DMS53 treated with DMSO at 0.1 percent for 48 hours (cell line): Measurements from ENCODE around the gene C1QTNF9.
"Not testable (repeated sequence)": the region's sequence is repeated elsewhere in the genome, so short reads cannot be mapped to it uniquely, and the experiment has no call there.

Experiments used
- DNase-seq: peaks from one replicate; lab custom pipeline; 2025; ENCODE audit not compliant: unreplicated experiment; lab: John Stamatoyannopoulos, UW

C1QTNF9 gene

DNA sequence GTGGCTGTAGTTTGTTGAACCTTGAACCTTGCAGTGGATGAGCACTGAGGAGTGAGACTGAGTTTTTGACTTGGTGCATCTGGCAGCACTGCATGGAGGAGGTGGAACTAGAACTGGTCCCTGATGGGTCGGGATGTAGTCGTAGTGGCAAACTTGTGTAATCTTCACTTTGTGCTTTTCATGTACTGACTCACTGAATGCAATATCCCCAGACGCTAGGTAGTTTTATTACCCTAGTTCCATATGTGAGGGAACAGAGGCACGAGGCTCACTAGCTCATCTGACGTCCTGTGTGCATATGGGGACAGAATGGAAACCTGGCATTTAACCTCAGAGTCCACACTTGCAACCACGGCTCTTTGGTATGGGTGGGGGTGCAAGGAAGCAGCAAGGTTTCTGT, 10.3 kb downstream of the C1QTNF9 start:
- DNase-seq = not testable (repeated sequence)

GRCh38 chr13:24321416-24321815, 12.0 kb downstream of the C1QTNF9 start:
- not testable (repeated sequence) for DNase-seq

DNA sequence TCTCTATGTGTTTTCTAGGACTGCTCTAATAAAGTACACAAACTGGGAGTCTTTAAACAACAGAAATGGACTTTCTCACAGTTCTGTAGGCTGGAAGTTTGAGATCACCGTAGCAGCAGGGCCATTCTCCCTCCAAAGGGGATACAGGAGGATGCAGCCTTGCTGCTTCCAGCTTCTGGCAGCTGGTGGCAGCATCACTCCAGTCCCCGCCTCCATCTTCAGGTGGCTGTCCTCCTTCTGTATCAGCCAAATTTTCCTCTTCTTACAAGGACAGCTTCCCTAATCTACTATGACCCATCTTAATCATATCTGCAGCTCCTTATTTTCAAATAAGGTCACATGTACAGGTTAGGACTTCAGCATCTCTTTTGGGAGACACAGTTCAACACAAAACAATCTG, 13.1 kb downstream of the C1QTNF9 start:
- DNase-seq = not testable (repeated sequence)

DNA sequence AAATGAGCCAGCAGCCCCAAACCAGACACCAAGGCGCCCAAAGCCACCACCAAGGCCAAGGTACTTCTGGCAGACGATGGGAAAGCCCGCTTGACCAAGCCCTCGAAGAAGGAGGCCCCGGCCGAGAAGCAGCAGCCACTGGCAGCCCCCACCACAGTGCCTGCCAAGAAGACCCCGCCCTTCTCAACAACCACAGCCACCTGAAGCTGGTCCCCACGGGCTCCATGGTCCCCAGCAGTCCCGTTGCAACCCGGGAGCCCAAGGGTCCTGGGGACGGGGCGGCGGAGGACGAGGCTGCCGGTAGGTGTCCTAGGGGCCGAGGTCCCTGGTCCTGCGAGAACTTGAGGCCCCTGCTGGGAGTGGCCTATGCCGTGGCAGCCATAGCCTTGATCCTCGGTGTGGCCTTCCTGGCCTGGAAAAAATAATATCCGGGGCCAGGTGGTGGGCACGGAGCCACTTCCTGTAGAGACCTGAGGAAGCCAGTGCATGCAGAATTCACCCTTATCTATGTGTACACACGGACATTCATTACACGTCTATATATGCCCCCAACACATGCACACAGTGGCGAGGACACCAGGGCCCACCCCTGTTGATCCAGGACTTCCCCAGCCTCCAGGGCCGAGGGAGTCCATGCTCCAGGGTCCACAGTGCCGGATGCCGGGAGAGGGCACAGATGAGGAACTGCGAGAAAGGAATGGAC, 13.8 kb downstream of the C1QTNF9 start:
- no peak for DNase-seq

- DNase-seq = no peak
Observed at GRCh38 chr13:24323739-24324075, 14.3 kb downstream of the C1QTNF9 start.

GRCh38 chr13:24327598-24327997, 18.2 kb downstream of the C1QTNF9 start:
- DNase-seq = not testable (repeated sequence)

GRCh38 chr13:24328145-24328544, 18.8 kb downstream of the C1QTNF9 start:
- DNase-seq = no peak

- no peak for DNase-seq
Observed at GRCh38 chr13:24338721-24339120, 29.3 kb downstream of the C1QTNF9 start.

GRCh38 chr13:24339937-24340607, 30.7 kb downstream of the C1QTNF9 start:
- DNase-seq = no peak

DNA sequence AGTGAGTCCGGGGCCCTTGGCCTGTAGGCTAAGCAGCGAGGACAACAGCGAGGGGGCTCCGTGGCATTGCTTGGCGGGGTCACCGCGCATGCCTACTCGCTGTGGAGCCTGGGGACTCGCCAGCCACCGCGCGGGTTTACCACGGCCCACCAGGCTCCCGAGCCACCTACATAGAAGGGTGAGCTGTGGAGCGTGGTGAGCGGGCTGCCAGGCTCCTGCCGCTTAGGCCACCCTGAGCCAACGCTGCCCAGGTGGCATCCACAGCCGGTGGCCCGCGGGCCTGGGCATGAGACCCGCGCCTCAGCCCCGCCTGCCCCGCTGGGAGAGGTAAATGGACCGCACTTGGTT, 31.2 kb downstream of the C1QTNF9 start:
- no peak for DNase-seq

GRCh38 chr13:24341439-24341838, 32.1 kb downstream of the C1QTNF9 start:
- no peak for DNase-seq

GRCh38 chr13:24348385-24348784, 39.0 kb downstream of the C1QTNF9 start:
- no peak for DNase-seq

- peak; percentile 88 for DNase-seq
Observed at GRCh38 chr13:24348797-24349515, 39.6 kb downstream of the C1QTNF9 start.

DNA sequence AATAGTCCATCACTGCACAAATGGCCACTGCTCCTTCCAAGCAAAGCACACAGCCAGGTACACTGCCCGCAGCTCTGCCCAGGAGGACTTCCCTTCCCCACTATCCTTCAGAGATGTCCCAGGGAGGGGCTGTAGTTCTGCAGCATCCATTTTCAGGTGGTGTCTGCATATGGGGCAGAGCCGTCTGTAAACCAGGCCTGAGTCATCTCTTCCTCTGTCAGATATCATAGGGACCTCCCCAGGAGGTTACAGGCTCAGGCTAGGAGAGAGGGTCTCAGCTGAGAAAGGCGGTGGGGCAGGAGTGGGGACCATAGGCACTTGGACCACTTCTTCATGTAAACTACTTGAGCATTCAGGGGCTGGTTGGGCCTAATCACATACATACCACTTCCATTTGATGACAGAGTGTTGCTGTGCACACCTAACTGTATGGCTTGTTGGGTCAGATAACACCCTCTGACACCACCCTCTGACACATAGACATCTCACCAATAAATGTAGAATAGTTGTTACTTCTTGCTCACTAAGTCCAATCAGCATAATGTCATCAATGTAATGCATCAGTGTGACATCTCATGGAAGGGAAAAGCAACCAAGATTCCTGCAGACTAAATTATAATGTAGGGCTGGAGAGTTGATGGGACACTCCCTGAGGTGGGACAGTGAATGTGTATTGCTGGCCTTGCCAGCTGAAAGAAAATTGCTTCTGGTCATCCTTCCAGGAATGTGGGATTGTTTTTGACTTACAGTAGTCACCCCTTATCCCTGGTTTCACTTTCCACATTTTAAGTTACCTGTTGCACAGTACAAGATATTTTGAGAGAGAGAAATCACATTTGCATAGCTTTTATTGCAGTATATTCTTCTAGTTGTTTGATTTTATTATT, 40.6 kb downstream of the C1QTNF9 start:
- DNase-seq = not testable (repeated sequence)

- DNase-seq = no peak
Observed at GRCh38 chr13:24351423-24351822, 42.0 kb downstream of the C1QTNF9 start.

DNA sequence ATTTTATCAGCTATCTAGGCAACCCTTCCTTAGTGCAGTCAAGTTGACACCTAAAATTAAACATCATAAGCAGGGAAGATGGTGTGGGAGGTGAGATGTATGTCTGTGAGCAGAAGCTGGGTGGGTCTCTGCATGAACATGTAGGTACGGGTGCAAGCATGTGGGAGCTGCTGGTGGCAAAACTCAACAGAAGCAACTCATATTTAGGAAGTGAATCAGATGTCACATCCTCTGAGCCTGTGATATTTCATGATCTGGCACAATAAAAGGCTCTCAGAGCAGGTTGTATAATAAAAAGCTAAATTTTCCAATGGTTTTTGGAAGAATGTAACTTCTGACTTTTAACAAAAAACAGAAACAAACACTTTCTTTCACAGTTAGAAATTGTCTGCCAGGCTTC, 44.4 kb downstream of the C1QTNF9 start:
- no peak for DNase-seq

GRCh38 chr13:24355103-24355502, 45.7 kb downstream of the C1QTNF9 start:
- DNase-seq = no peak

GRCh38 chr13:24356270-24356669, 46.9 kb downstream of the C1QTNF9 start:
- DNase-seq = no peak

GRCh38 chr13:24356837-24357236, 47.5 kb downstream of the C1QTNF9 start:
- no peak for DNase-seq

GRCh38 chr13:24357756-24358155, 48.4 kb downstream of the C1QTNF9 start:
- DNase-seq = no peak

DNA sequence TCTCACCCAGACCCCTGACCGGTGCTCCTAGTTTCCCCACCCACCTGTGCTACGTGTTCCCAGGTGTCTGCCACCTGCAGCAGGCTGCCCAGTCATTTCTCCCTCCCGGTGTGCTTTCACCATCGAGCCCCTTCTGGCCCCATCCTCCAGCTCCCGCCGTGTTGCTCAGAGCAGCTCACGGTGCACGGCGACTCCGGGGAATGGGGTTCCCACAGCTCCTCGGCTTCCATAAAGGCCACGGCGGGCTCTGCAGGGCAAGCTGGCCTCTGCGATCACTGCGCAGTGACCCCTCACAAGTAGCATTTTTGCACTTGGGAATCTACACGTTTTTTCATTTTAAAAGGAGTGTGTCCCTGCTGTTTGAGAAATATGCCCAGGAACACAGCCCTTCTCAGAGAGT, 49.5 kb downstream of the C1QTNF9 start:
- not testable (repeated sequence) for DNase-seq
